HFF-Myc (cell line): ENCODE measurements around the gene ERCC6.

ENCODE experiments used
- DNase-seq: peaks from one replicate; pipeline ENCODE4 v3.0.0-alpha.2; 2011; ENCODE audit warnings: low read depth; ENCODE audit errors: extremely low read depth
- H3K4me3 ChIP-seq: replicated peaks from 2 replicates; pipeline ENCODE4 v1.5.1; 2011; ENCODE audit warnings: low read depth, mild to moderate bottlenecking, control low read depth, low read length
- TF ChIP-seq, protein P1 (sequence below): IDR thresholded peaks from 2 replicates; pipeline ENCODE4 v1.5.1; 2012; ENCODE audit warnings: mild to moderate bottlenecking, low read depth, low read length, control low read depth; ENCODE audit errors: missing control alignments

The ERCC6 gene

DNA sequence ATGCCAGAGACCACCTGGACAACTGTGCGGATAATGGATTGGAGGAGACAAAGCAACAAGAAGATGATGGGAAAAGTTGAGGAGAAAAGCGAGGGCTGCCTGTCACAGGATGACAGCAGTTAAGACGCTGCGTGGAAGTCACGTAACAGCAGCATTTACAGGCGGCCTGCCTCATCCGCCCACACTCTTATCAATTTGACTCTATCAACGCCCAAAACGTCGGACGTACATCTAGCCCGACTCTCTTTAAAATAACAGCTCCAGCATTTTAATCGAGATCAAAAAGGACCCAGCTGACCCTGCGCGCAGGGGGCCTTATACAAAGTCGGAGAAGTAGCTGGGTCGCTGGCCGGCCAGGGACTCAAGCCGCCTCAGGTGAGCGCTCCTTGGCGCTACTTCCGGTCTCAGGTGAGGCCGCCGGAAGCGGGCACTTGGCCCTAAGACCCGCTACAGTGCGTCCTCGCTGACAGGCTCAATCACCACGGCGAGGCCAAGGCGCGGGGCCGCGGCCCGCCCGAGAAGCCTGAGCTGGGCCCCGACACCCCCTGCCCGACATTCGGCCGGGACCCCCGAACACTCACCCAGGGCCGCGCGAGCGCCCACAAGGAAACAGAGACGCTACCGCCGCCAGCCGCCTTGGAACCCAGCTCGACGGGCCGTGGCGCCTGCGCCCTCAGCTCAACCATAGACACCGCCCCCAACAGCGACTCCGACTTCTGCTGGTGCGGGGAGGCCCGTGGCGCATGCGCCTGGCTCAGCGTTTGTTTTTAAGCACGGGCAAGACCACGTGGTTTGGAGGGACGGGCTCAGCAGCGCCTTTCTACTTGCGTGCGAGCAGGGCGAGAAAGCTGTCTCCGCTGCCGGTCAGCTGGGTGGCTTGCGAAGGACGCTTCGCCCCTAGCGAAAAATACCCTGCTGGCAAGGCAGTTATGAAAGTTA lies at the start of gene ERCC6:
Gene ERCC6, minus strand, starts transcription at position 741 of the 939 bp plus-strand sequence.
- peak within 1 kb of the TSS; percentile 76 for H3K4me3 ChIP-seq
- peak; percentile 87 for DNase-seq
- TF ChIP-seq, protein P1, sequence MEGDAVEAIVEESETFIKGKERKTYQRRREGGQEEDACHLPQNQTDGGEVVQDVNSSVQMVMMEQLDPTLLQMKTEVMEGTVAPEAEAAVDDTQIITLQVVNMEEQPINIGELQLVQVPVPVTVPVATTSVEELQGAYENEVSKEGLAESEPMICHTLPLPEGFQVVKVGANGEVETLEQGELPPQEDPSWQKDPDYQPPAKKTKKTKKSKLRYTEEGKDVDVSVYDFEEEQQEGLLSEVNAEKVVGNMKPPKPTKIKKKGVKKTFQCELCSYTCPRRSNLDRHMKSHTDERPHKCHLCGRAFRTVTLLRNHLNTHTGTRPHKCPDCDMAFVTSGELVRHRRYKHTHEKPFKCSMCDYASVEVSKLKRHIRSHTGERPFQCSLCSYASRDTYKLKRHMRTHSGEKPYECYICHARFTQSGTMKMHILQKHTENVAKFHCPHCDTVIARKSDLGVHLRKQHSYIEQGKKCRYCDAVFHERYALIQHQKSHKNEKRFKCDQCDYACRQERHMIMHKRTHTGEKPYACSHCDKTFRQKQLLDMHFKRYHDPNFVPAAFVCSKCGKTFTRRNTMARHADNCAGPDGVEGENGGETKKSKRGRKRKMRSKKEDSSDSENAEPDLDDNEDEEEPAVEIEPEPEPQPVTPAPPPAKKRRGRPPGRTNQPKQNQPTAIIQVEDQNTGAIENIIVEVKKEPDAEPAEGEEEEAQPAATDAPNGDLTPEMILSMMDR = no peak

- H3K4me3 ChIP-seq = no peak overlapping the region
- TF ChIP-seq, protein P1 = no peak
- no peak for DNase-seq
Measured at GRCh38 chr10:49587981-49588380, 49.1 kb upstream of the ERCC6 start.

GRCh38 chr10:49585387-49585786 lies 46.5 kb upstream of the ERCC6 start:
- no peak for DNase-seq
- TF ChIP-seq, protein P1 = no peak
- H3K4me3 ChIP-seq = no peak overlapping the region

DNA sequence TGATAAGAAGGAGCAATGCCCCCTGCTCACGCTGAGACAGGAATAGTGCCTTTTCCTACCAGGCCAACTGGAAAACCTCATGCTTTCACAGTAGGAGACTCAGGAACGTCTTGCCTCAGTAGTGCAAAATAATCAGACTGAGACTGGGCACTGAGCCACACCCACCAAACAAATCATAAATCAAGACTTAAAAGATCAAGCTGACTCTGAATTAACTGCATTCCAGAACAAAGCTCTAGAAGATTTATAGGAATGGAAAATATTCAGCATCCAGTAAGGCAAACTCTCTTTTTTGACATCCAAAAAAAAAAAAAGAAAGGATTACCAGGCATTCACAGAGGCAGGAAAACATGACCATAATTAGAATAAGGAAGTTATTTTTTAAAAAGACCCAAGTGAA lies 40.7 kb upstream of the ERCC6 start:
- no peak overlapping the region for H3K4me3 ChIP-seq
- TF ChIP-seq, protein P1 = no peak
- DNase-seq = no peak

GRCh38 chr10:49578392-49578791 lies 39.5 kb upstream of the ERCC6 start:
- TF ChIP-seq, protein P1 = no peak
- no peak for DNase-seq
- H3K4me3 ChIP-seq = no peak overlapping the region

DNA sequence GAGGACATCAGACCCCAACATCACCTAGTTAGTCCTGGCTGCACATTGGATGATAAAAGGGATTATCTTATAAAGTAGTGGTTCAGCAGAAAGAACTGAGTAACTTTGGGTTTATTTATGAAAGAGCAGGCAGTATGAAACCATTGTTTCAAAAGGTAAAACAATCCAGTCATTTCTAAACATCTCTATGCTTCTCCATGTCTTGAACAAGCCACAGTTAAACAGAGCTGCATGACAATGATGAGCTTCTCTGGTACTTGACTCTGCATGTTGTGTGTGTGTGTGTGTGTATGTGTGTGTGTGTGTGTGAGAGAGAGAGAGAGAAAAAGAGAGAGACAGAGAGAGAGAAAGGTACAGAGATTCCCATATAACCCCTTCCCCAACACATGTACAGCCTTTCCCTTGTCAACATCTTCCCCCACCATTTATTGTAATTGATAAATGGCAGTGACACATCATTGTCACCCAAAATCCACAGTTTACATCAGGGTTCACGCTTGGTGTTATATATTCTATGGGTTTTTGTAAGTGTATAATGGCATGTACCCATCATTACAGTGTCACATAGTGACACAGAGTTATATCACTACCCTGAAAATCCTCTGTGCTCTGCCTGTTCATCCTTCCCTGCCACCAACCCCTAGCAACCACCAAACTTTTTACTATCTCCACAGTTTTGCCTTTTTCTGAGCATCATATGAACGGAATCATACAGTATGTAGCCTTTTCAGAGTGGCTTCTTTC lies 38.4 kb upstream of the ERCC6 start:
- TF ChIP-seq, protein P1 = no peak
- DNase-seq = no peak
- H3K4me3 ChIP-seq = no peak overlapping the region
